Gastrocnemius medialis (tissue), 4 donors: ENCODE results near the gene SKAP2.

Experiments used
- CTCF ChIP-seq, 5 experiments: fragments of 450-650 bp in 3 of 5; fragments of 200-600 bp in 2 of 5; sonication (generic) in 2 of 5; IDR thresholded peaks in 4 of 5; conservative IDR thresholded peaks in 1 of 5; 1 replicate in 4 of 5; 2 replicates in 1 of 5; pipeline ENCODE4 v1.5.1; 2016 to 2019; ENCODE audit warnings: antibody characterized with exemption in 5 of 5, mild to moderate bottlenecking in 3 of 5, moderate library complexity in 3 of 5
- POLR2A ChIP-seq, 2 donors: fragments of 450-650 bp; IDR thresholded peaks; one replicate each; pipeline ENCODE4 v1.6.1; 2017; ENCODE audit warnings: antibody characterized with exemption in 2 of 2, mild to moderate bottlenecking in 2 of 2, moderate library complexity in 2 of 2

DNA sequence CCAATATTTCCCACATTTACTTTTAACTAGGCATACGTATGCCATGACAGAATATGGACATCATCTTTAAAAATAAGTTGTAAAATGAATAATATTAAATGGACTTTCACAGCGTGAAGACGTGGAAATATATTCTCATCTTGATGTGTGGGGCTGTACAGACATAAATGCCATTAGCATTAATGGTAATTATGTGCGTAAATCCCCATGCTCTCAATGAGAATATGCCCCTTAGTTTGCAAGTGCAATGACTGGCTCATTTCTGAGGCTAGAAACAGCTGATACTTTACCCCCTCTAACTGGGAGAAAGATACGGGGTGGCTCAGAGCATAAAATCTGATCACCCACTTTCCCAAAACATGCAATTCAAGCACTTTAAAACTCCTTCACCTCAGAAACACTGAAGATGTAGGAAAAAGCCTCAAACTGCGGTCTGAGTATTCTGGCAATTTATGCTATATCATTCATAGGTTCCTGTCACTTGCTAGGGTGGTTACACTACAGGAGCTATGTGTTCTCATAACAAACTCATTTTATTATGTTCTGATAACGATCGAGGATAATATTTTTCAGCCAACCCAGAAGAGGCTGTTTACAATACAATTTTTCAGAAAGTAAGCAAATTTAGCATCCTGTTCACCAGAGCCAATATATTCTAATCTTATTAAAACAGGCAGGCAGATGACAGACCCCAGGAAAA is 211.8 kb downstream of the SKAP2 start:
- TF ChIP-seq POLR2A (IDR thresholded peaks at IDR 0.05) (no peak), CTCF (IDR thresholded peaks at IDR 0.05 in 4 of 5, conservative IDR thresholded peaks at IDR 0.05 in 1 of 5) (no peak)
